Naive thymus-derived CD8-positive, alpha-beta T cell (primary cell): ENCODE measurements around the gene HEYL. TPM values are rescaled to one million over a fixed set of nuclear protein-coding genes. Genes with fewer than 3 reads are reported as not detected.

ENCODE experiments used
- ATAC-seq, 2 donors: fragments of 150-1000 bp; cut with Tn5 transposase in 1 of 2; sonication (Bioruptor Pico), chemical (Tn5 transposase) in 1 of 2; 1 replicate in 1 of 2; 2 replicates in 1 of 2; pipeline ENCODE4 v1.10.0; 2021; ENCODE audit warnings: mild to moderate bottlenecking in 2 of 2, moderate library complexity in 2 of 2
- POLR2A ChIA-PET: fragments of 350-600 bp; sonication (Branson Sonifier 250); formaldehyde crosslinking; loops from one replicate; lab custom pipeline; 2021; ENCODE audit warnings: antibody characterized with exemption; lab: Charles Lee
- DNase-seq, 10 donors: peaks; one replicate each; pipeline versions ENCODE4 v3.0.0 to v3.0.0-alpha.2; 2020 to 2022
- H3K27ac Mint-ChIP-seq, 10 donors: one replicate each; pipeline ENCODE4 v1.8.0; 2020 to 2022; ENCODE audit warnings: mild to moderate bottlenecking in 10 of 10, mixed read lengths in 10 of 10, moderate library complexity in 4 of 10, inconsistent platforms in 1 of 10
- H3K27me3 Mint-ChIP-seq, 5 donors: one replicate each; pipeline ENCODE4 v1.8.0; 2021 to 2022; ENCODE audit warnings: mixed read lengths in 5 of 5
- H3K36me3 Mint-ChIP-seq, 3 donors: one replicate each; pipeline ENCODE4 v1.8.0; 2020 to 2022; ENCODE audit warnings: mixed read lengths in 3 of 3, mild to moderate bottlenecking in 2 of 3, inconsistent platforms in 1 of 3
- H3K4me1 Mint-ChIP-seq, 4 donors: one replicate each; pipeline ENCODE4 v1.8.0; 2021 to 2022; ENCODE audit warnings: mixed read lengths in 4 of 4
- H3K4me3 Mint-ChIP-seq, 10 donors: one replicate each; pipeline ENCODE4 v1.8.0; 2020 to 2022; ENCODE audit warnings: mild to moderate bottlenecking in 10 of 10, mixed read lengths in 10 of 10, moderate library complexity in 6 of 10, inconsistent platforms in 1 of 10
- H3K9me3 Mint-ChIP-seq, 9 donors: one replicate each; pipeline ENCODE4 v1.8.0; 2020 to 2022; ENCODE audit warnings: mixed read lengths in 9 of 9, mild to moderate bottlenecking in 3 of 9, inconsistent platforms in 1 of 9, moderate library complexity in 1 of 9
- polyA plus RNA-seq, 3 donors: library from polyadenylated mRNA; unstranded; fragments of 300-500 nt; fragmentation: Illumina TruSeq; gene quantifications; one replicate each; pipeline ENCODE4 v1.2.3, GENCODE V29; 2021
- total RNA-seq, 8 experiments: library from RNA in 2 of 8; stranded (reverse) in 2 of 8; gene quantifications; one replicate each; pipeline ENCODE4 v1.2.3 and lab custom pipeline; 2021 to 2026

The HEYL gene
- total and polyA plus RNA-seq, 5 experiments from 2014 or later: 0.11 to 0.30 TPM; not detected in 3

GRCh38 chr1:39590546-39590945 is 48.9 kb downstream of the HEYL start:
- POLR2A ChIA-PET: no interaction called here
- Mint-ChIP-seq H3K9me3 (no peaks in the 10 kb centered on the region), H3K27me3 (peaks cover 0 to 3% (median 0%) of the 10 kb centered on the region in 5 donors), H3K4me1 (peaks cover 0 to 2% (median 0%) of the 10 kb centered on the region in 4 donors), H3K4me3 (no peak overlapping the region), H3K27ac (no peak overlapping the region), H3K36me3 (no peaks in the 10 kb centered on the region)
- no peak for ATAC-seq
- no peak for DNase-seq

GRCh38 chr1:39585933-39586332 is 53.5 kb downstream of the HEYL start:
- peak overlapping the region in 1 of 10 donors; percentile 6 for H3K27ac Mint-ChIP-seq
- ATAC-seq (no peak), DNase-seq (no peak)
- H3K27me3 Mint-ChIP-seq: peaks cover 0 to 5% (median 0%) of the 10 kb centered on the region in 5 donors
- H3K4me3 Mint-ChIP-seq: no peak overlapping the region
- H3K4me1 Mint-ChIP-seq: peaks cover 0 to 2% (median 0%) of the 10 kb centered on the region in 4 donors
- H3K9me3 Mint-ChIP-seq: no peaks in the 10 kb centered on the region
- POLR2A ChIA-PET: no interaction called here
- no peaks in the 10 kb centered on the region for H3K36me3 Mint-ChIP-seq

- peak overlapping the region in 9 of 10 donors; percentile 75 to 97 (median 94) for H3K27ac Mint-ChIP-seq
- ATAC-seq (peak; percentile 17 to 48), DNase-seq (peak in 7 of 10 donors; percentile 5 to 40 (median 31))
- POLR2A ChIA-PET: interaction anchor here (1.5 to 2.9 kb wide), 3 partner anchors 16 to 167 kb away, joined by 3 to 18 read pairs (median 8); partner anchors contain the start of gene PPIE
- H3K9me3 Mint-ChIP-seq: no peaks in the 10 kb centered on the region
- peaks cover 0 to 36% (median 0%) of the 10 kb centered on the region in 3 donors for H3K36me3 Mint-ChIP-seq
- H3K4me3 Mint-ChIP-seq: peak overlapping the region; percentile 84 to 94 (median 92)
- H3K27me3 Mint-ChIP-seq: no peaks in the 10 kb centered on the region
- H3K4me1 Mint-ChIP-seq: peaks cover 17 to 44% (median 43%) of the 10 kb centered on the region in 4 donors
Measured at GRCh38 chr1:39576016-39576657, 63.3 kb downstream of the HEYL start.

GRCh38 chr1:39575191-39576015 is 64.0 kb downstream of the HEYL start:
- DNase-seq (peak; percentile 23 to 76 (median 60)), ATAC-seq (peak; percentile 37 to 69)
- H3K4me1 Mint-ChIP-seq: peaks cover 19 to 49% (median 48%) of the 10 kb centered on the region in 4 donors
- peaks cover 0 to 44% (median 2%) of the 10 kb centered on the region in 3 donors for H3K36me3 Mint-ChIP-seq
- H3K27ac Mint-ChIP-seq: peak overlapping the region; percentile 75 to 97 (median 94)
- POLR2A ChIA-PET: interaction anchor here (0.6 to 2.9 kb wide), 4 partner anchors 15 to 166 kb away, joined by 3 to 18 read pairs (median 8); partner anchors contain the start of gene PPIE
- no peaks in the 10 kb centered on the region for H3K27me3 Mint-ChIP-seq
- H3K4me3 Mint-ChIP-seq: peak overlapping the region; percentile 87 to 94 (median 92)
- no peaks in the 10 kb centered on the region for H3K9me3 Mint-ChIP-seq

GRCh38 chr1:39574646-39575045 is 64.8 kb downstream of the HEYL start:
- peaks cover 19 to 53% (median 50%) of the 10 kb centered on the region in 4 donors for H3K4me1 Mint-ChIP-seq
- H3K27me3 Mint-ChIP-seq: no peaks in the 10 kb centered on the region
- peak overlapping the region; percentile 87 to 94 (median 92) for H3K4me3 Mint-ChIP-seq
- peak overlapping the region; percentile 75 to 97 (median 94) for H3K27ac Mint-ChIP-seq
- DNase-seq: no peak
- no peaks in the 10 kb centered on the region for H3K9me3 Mint-ChIP-seq
- ATAC-seq: no peak
- H3K36me3 Mint-ChIP-seq: peaks cover 0 to 51% (median 5%) of the 10 kb centered on the region in 3 donors
- POLR2A ChIA-PET: interaction anchor here (2.9 kb wide), 1 partner anchor 14 kb away, joined by 18 read pairs; no protein-coding TSS in a partner anchor

Other genes starting within 250 kb of the HEYL start
- gene BMP8A, start 148.0 kb downstream of the HEYL start, total RNA-seq: not detected
- gene BMP8A, start 148.0 kb downstream of the HEYL start, polyA plus RNA-seq: not detected
- gene PABPC4, start 62.9 kb downstream of the HEYL start, total RNA-seq: 100 to 1,000 TPM; 287 to 297 TPM
- 10 to 100 TPM; 28.7 to 44.9 (median 37.2) TPM for gene PABPC4, start 62.9 kb downstream of the HEYL start, polyA plus RNA-seq
- under 1 TPM; 0.71 to 0.88 TPM for gene NT5C1A, start 32.5 kb upstream of the HEYL start, total RNA-seq
- gene NT5C1A, start 32.5 kb upstream of the HEYL start, polyA plus RNA-seq: not detected
- 10 to 100 TPM; 31.9 to 32.5 TPM for gene HPCAL4, start 51.8 kb upstream of the HEYL start, total RNA-seq
- 1 to 10 TPM; 2.1 to 4.6 (median 3.9) TPM for gene HPCAL4, start 51.8 kb upstream of the HEYL start, polyA plus RNA-seq
- 10 to 100 TPM; 86.9 to 88.3 TPM for gene PPIE, start 99.2 kb upstream of the HEYL start, total RNA-seq
- 100 to 1,000 TPM; 101 to 123 (median 102) TPM for gene PPIE, start 99.2 kb upstream of the HEYL start, polyA plus RNA-seq
- gene OXCT2, start 131.7 kb upstream of the HEYL start, total RNA-seq: not detected
- not detected for gene OXCT2, start 131.7 kb upstream of the HEYL start, polyA plus RNA-seq
- under 1 TPM; 0.26 to 0.41 TPM for gene BMP8B, start 149.2 kb upstream of the HEYL start, total RNA-seq
- under 1 TPM in 1 of 3 donors, not detected in 2; 0.13 TPM for gene BMP8B, start 149.2 kb upstream of the HEYL start, polyA plus RNA-seq
- 10 to 100 TPM; 22.0 to 25.9 TPM for gene TRIT1, start 243.9 kb upstream of the HEYL start, total RNA-seq
- 10 to 100 TPM in 2 of 3 donors, 1 to 10 TPM in 1; 9.5 to 13.0 (median 10.5) TPM for gene TRIT1, start 243.9 kb upstream of the HEYL start, polyA plus RNA-seq